K562 (cell line): ENCODE results near the gene FMC1. TPM values are rescaled to one million over a fixed set of nuclear protein-coding genes. Genes with fewer than 3 reads are reported as not detected.

Experiments
- CBX8 ChIP-seq: fragments of 200-600 bp; sonication (generic); IDR thresholded peaks from 2 replicates; pipeline ENCODE4 v1.6.1; 2012; ENCODE audit warnings: borderline replicate concordance, mixed run types, low read depth, mild to moderate bottlenecking, moderate library complexity, mixed read lengths, low read length, control low read depth, inconsistent platforms; ENCODE audit not compliant: poor library complexity, severe bottlenecking; ENCODE audit errors: extremely low read depth
- CSDE1 ChIP-seq, 2 experiments: fragments of 450-650 bp; IDR thresholded peaks; 2 replicates each; pipeline ENCODE4 v1.6.1; 2016; ENCODE audit warnings: mild to moderate bottlenecking in 1 of 2
- CTBP1 ChIP-seq: fragments of 450-650 bp; IDR thresholded peaks from 2 replicates; pipeline ENCODE4 v1.6.1; 2016; ENCODE audit warnings: borderline replicate concordance
- HINFP ChIP-seq: fragments of 450-650 bp; conservative IDR thresholded peaks from 2 replicates; pipeline ENCODE4 v1.6.1; 2016; ENCODE audit warnings: missing genetic modification characterization, low read depth, mild to moderate bottlenecking, control low read depth, missing compliant biosample characterization
- NFXL1 ChIP-seq: fragments of 450-650 bp; formaldehyde crosslinking; IDR thresholded peaks from 2 replicates; pipeline ENCODE4 v1.4.0; 2021; ENCODE audit warnings: mild to moderate bottlenecking
- RNF2 ChIP-seq: sonication (generic); IDR thresholded peaks from 2 replicates; pipeline ENCODE4 v1.6.1; 2016
- ZNF253 ChIP-seq: fragments of 250-450 bp; sonication (Bioruptor Pico); conservative IDR thresholded peaks from 2 replicates; pipeline ENCODE4 v1.6.1; 2021; ENCODE audit warnings: mild to moderate bottlenecking
- ZNF318 ChIP-seq, 2 experiments: fragments of 450-650 bp; IDR thresholded peaks; 2 replicates each; pipeline ENCODE4 v1.6.1; 2016; ENCODE audit warnings: mild to moderate bottlenecking in 2 of 2, borderline replicate concordance in 1 of 2, low read depth in 1 of 2, moderate library complexity in 1 of 2
- ZNF668 ChIP-seq: fragments of 250-450 bp; sonication (Bioruptor Pico); IDR thresholded peaks from 2 replicates; pipeline ENCODE4 v1.8.0; 2022; ENCODE audit warnings: mild to moderate bottlenecking, inconsistent platforms
- polyA plus RNA-seq, 8 experiments: library from polyadenylated mRNA; depleted of rRNA in 4 of 8; stranded (reverse) in 5 of 8; unstranded in 3 of 8; fragments of >200 nt; fragmentation: Nextera tagmentation in 2 of 8; fragmentation: Illumina TruSeq in 1 of 8; extraction: Ambion mirVana in 2 of 8; extraction: Trizol in 1 of 8; gene quantifications; 2 replicates each; pipeline versions ENCODE4 v1.2.1 to v1.2.3, GENCODE V29; 2011 to 2014; ENCODE audit warnings: inconsistent platforms in 1 of 8, missing spikeins in 1 of 8
- total RNA-seq, 7 experiments: library from RNA; depleted of rRNA in 6 of 7; stranded (reverse); fragments of >200 nt in 6 of 7; fragmentation: Illumina TruSeq in 2 of 7; extraction: Trizol in 2 of 7; gene quantifications; 2 replicates each; pipeline versions ENCODE4 v1.2.1 to v1.2.3, GENCODE V29; 2011 to 2021; ENCODE audit warnings: low replicate concordance in 1 of 7
- TF ChIP-seq, protein P1 (sequence below), 2 experiments: IDR thresholded peaks; 2 replicates each; pipeline ENCODE4 v1.6.1; 2011; ENCODE audit warnings: borderline replicate concordance in 1 of 2, control low read depth in 1 of 2, low read depth in 1 of 2, low read length in 1 of 2, mild to moderate bottlenecking in 1 of 2, mixed read lengths in 1 of 2, moderate library complexity in 1 of 2; ENCODE audit not compliant: insufficient read depth in 1 of 2, insufficient read length in 1 of 2, poor library complexity in 1 of 2, severe bottlenecking in 1 of 2; ENCODE audit errors: extremely low read depth in 1 of 2
- TF ChIP-seq, protein P2 (sequence below), 3 experiments: IDR thresholded peaks in 2 of 3; conservative IDR thresholded peaks in 1 of 3; 2 replicates each; pipeline ENCODE4 v1.5.1; 2011 to 2012; ENCODE audit warnings: low read length in 3 of 3, mild to moderate bottlenecking in 3 of 3, control low read depth in 2 of 3, improper control_type of control experiment in 1 of 3, inconsistent platforms in 1 of 3, low read depth in 1 of 3, mixed read lengths in 1 of 3, moderate library complexity in 1 of 3; ENCODE audit not compliant: insufficient read depth in 2 of 3

FMC1 gene
- total and polyA plus RNA-seq, 9 of the 15 experiments (the other 6 are each of a cell fraction or from before 2014, with no cell fraction given) = 14.0 to 116 (median 29.0) TPM

DNA sequence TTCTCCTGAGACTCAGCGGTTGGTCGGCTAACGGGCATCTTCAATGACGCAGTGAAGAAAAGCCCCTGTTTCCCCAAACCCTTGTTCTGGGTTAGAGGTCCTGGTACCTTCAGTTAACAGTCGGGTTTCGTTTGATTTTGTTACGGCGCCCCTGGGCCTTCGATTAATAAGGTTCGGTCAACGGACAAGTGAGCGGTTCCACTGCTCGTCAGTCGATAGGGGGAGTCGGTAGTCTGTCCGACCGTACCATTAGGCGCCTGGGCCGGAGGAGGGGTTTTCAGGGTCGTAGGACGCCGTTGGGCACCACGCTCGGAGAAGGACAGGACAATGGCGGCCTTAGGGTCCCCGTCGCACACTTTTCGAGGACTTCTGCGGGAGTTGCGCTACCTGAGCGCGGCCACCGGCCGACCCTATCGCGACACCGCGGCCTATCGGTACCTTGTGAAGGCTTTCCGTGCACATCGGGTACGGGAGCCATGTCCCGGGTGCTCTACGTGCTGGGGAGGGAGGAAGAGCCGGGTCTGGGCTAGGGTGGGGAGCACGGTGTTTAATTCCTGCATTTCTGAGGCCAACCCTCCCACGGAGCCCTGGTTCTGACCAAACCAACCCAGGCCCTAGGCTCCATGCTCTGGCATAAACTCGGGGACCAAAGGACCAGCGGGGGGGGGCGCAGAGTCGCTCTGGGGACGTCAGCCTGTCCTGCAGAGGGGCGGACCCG is at the start of gene FMC1 (continued):
- TF ChIP-seq, protein P1, sequence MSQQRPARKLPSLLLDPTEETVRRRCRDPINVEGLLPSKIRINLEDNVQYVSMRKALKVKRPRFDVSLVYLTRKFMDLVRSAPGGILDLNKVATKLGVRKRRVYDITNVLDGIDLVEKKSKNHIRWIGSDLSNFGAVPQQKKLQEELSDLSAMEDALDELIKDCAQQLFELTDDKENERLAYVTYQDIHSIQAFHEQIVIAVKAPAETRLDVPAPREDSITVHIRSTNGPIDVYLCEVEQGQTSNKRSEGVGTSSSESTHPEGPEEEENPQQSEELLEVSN (IDR thresholded peaks at IDR 0.05; ENCODE audit: borderline replicate concordance in 1 of 2, extremely low read depth in 1 of 2, insufficient read depth in 1 of 2, insufficient read length in 1 of 2, low read depth in 1 of 2, low read length in 1 of 2, poor library complexity in 1 of 2, severe bottlenecking in 1 of 2) = peak in 1 of 2 experiments; percentile 37
- no peak for TF ChIP-seq ZNF253
- TF ChIP-seq HINFP = peak; percentile 84
- peak; percentile 69; the same call in 1 of the 2 replicates for TF ChIP-seq RNF2
- peak in 1 of 2 experiments; percentile 30; a peak in 1 of 4 replicates for TF ChIP-seq ZNF318 (IDR thresholded peaks at IDR 0.05; ENCODE audit: borderline replicate concordance in 1 of 2, low read depth in 1 of 2)
- no peak; the same call in 1 of the 2 replicates for TF ChIP-seq ZNF668 (CRISPR knock-in tag)
- peak in 1 of 2 experiments; percentile 56; a peak in 1 of 4 replicates for TF ChIP-seq CSDE1 (IDR thresholded peaks at IDR 0.05)
- TF ChIP-seq, protein P2, sequence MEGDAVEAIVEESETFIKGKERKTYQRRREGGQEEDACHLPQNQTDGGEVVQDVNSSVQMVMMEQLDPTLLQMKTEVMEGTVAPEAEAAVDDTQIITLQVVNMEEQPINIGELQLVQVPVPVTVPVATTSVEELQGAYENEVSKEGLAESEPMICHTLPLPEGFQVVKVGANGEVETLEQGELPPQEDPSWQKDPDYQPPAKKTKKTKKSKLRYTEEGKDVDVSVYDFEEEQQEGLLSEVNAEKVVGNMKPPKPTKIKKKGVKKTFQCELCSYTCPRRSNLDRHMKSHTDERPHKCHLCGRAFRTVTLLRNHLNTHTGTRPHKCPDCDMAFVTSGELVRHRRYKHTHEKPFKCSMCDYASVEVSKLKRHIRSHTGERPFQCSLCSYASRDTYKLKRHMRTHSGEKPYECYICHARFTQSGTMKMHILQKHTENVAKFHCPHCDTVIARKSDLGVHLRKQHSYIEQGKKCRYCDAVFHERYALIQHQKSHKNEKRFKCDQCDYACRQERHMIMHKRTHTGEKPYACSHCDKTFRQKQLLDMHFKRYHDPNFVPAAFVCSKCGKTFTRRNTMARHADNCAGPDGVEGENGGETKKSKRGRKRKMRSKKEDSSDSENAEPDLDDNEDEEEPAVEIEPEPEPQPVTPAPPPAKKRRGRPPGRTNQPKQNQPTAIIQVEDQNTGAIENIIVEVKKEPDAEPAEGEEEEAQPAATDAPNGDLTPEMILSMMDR (IDR thresholded peaks at IDR 0.05 in 2 of 3, conservative IDR thresholded peaks at IDR 0.05 in 1 of 3; ENCODE audit: insufficient read depth in 2 of 3, low read depth in 1 of 3, low read length in 3 of 3) = peak; percentile 55 to 65 (median 61)
- no peak for TF ChIP-seq CBX8
- peak; percentile 42 for TF ChIP-seq CTBP1
- TF ChIP-seq NFXL1 (CRISPR knock-in tag) = no peak; the same call in none of the 2 replicates
